HepG2 (cell line): ENCODE measurements around the gene PNO1. TPM values are rescaled to one million over a fixed set of nuclear protein-coding genes. Genes with fewer than 3 reads are reported as not detected.

ENCODE experiments used
- ATAC-seq: fragments of 200-7000 bp; cut with Tn5 transposase; 3 replicates; pipeline ENCODE4 v1.9.1; 2020; ENCODE audit warnings: mild to moderate bottlenecking, moderate library complexity
- BruUV-seq: library from RNA; stranded (reverse); fragments of 400-500 nt; replicated peaks from 2 replicates; lab custom pipeline; 2021; lab: Mats Ljungman, UMichigan
- CTCF ChIA-PET: fragments of 300-600 bp; formaldehyde crosslinking; extraction: SDS; loops from one replicate; lab custom pipeline; 2021; ENCODE audit warnings: low total read pairs, inconsistent platforms, low intra/inter-chr PET ratio; lab: Yijun Ruan, JAX
- POLR2A ChIA-PET: fragments of 350-600 bp; sonication (Branson Sonifier 250); formaldehyde crosslinking; loops from one replicate; lab custom pipeline; 2020; ENCODE audit warnings: antibody characterized with exemption, inconsistent platforms; lab: Yijun Ruan, JAX
- DNase-seq: peaks from one replicate; pipeline ENCODE4 v3.0.0-alpha.2; 2015; ENCODE audit warnings: low spot score
- FAIRE-seq: peaks from 3 replicates; lab custom pipeline; 2011; peaks lifted over from hg19 to GRCh38; lab: Jason Lieb, UNC
- H2AFZ ChIP-seq: one replicate; pipeline ENCODE4 v1.6.1; 2011; ENCODE audit warnings: low read length, inconsistent platforms
- H3K27ac ChIP-seq: fragments of 300-600 bp; 3 replicates; pipeline ENCODE4 v1.8.0; 2011; ENCODE audit warnings: mixed run types, mild to moderate bottlenecking, mixed read lengths, low read length, inconsistent platforms; ENCODE audit not compliant: insufficient read depth; ENCODE audit errors: extremely low read length
- H3K27me3 ChIP-seq, 2 experiments: fragments of 200-600 bp in 1 of 2; 2 replicates in 1 of 2; 3 replicates in 1 of 2; pipeline versions ENCODE4 v1.6.0 to v1.8.0; 2011; ENCODE audit warnings: low read length in 2 of 2, mild to moderate bottlenecking in 2 of 2, moderate library complexity in 2 of 2, inconsistent platforms in 1 of 2; ENCODE audit not compliant: insufficient read depth in 2 of 2, control insufficient read depth in 1 of 2
- H3K36me3 ChIP-seq, 2 experiments: fragments of 200-600 bp in 1 of 2; replicated peaks in 1 of 2; 2 replicates in 1 of 2; 3 replicates in 1 of 2; pipeline versions ENCODE4 v1.5.1 to v1.8.0; 2011; ENCODE audit warnings: low read length in 2 of 2, inconsistent platforms in 1 of 2; ENCODE audit not compliant: insufficient read depth in 2 of 2, control insufficient read depth in 1 of 2
- H3K4me1 ChIP-seq: 2 replicates; pipeline ENCODE4 v1.5.1; 2012; ENCODE audit warnings: low read length, inconsistent platforms; ENCODE audit not compliant: insufficient read depth
- H3K4me2 ChIP-seq: 2 replicates; pipeline ENCODE4 v1.6.0; 2011; ENCODE audit warnings: low read depth, low read length, inconsistent platforms
- H3K4me3 ChIP-seq, 3 experiments: fragments of 200-600 bp in 1 of 3; sonication (generic), shearing (Covaris generic) in 1 of 3; replicated peaks in 1 of 3; 2 replicates each; pipeline ENCODE4 v1.5.1; 2011 to 2016; ENCODE audit warnings: low read length in 3 of 3, inconsistent platforms in 2 of 3, low read depth in 2 of 3, mild to moderate bottlenecking in 2 of 3, control low read depth in 1 of 3, mixed read lengths in 1 of 3; ENCODE audit not compliant: insufficient read depth in 1 of 3
- H3K79me2 ChIP-seq: one replicate; pipeline ENCODE4 v1.6.1; 2011; ENCODE audit warnings: low read length, inconsistent platforms; ENCODE audit not compliant: insufficient read depth
- H3K9ac ChIP-seq: 2 replicates; pipeline ENCODE4 v1.6.0; 2011; ENCODE audit warnings: mild to moderate bottlenecking, low read depth, low read length, inconsistent platforms; ENCODE audit not compliant: insufficient read depth
- H3K9me3 ChIP-seq: 2 replicates; pipeline ENCODE4 v1.5.1; 2012; ENCODE audit warnings: mild to moderate bottlenecking, low read length
- H4K20me1 ChIP-seq: 2 replicates; pipeline ENCODE4 v1.6.0; 2011; ENCODE audit warnings: inconsistent platforms, mild to moderate bottlenecking, low read length, moderate library complexity; ENCODE audit not compliant: insufficient read depth
- AGO2 ChIP-seq: fragments of 200-400 bp; formaldehyde crosslinking; optimal IDR thresholded peaks from 2 replicates; pipeline ENCODE3; 2017; ENCODE audit warnings: mild to moderate bottlenecking, low read depth, low read length, moderate library complexity
- ASH2L ChIP-seq: fragments of 300-600, 200-600 bp; sonication (generic); IDR thresholded peaks from 2 replicates; pipeline ENCODE4 v1.7.0; 2017; ENCODE audit warnings: low read depth, mild to moderate bottlenecking, moderate library complexity, mixed read lengths, low read length; ENCODE audit not compliant: insufficient read length
- CHD4 ChIP-seq: fragments of 200-600 bp; sonication (generic); IDR thresholded peaks from 2 replicates; pipeline ENCODE4 v1.7.0; 2017; ENCODE audit warnings: mild to moderate bottlenecking, low read length, borderline replicate concordance
- KDM1A ChIP-seq: IDR thresholded peaks from 2 replicates; pipeline ENCODE4 v1.6.1; 2016; ENCODE audit warnings: missing compliant biosample characterization
- MAX ChIP-seq: IDR thresholded peaks from 2 replicates; pipeline ENCODE4 v1.6.1; 2012; ENCODE audit warnings: inconsistent platforms
- MEIS2 ChIP-seq: sonication (generic); formaldehyde crosslinking; IDR thresholded peaks from 2 replicates; pipeline ENCODE4 v1.9.0; 2021; ENCODE audit warnings: mild to moderate bottlenecking, missing genetic modification reagents
- NR2F2 ChIP-seq: IDR thresholded peaks from 2 replicates; pipeline ENCODE4 v1.6.1; 2012; ENCODE audit warnings: low read depth, inconsistent platforms, borderline replicate concordance
- TCF7L2 ChIP-seq: IDR thresholded peaks from 2 replicates; pipeline ENCODE4 v1.6.1; 2011; ENCODE audit warnings: mild to moderate bottlenecking, low read depth, low read length, moderate library complexity
- ZEB1 ChIP-seq: IDR thresholded peaks from 2 replicates; pipeline ENCODE4 v1.6.1; 2012; ENCODE audit warnings: mild to moderate bottlenecking, low read depth, inconsistent platforms; ENCODE audit not compliant: insufficient replicate concordance
- ZNF121 ChIP-seq: sonication (generic); formaldehyde crosslinking; IDR thresholded peaks from 2 replicates; pipeline ENCODE4 v1.5.0; 2020; ENCODE audit warnings: mild to moderate bottlenecking, missing genetic modification reagents
- ZNF20 ChIP-seq: sonication (generic); formaldehyde crosslinking; IDR thresholded peaks from 2 replicates; pipeline ENCODE4 v1.4.0; 2020; ENCODE audit warnings: mild to moderate bottlenecking, moderate library complexity, missing genetic modification reagents
- ZNF292 ChIP-seq: sonication (generic); formaldehyde crosslinking; IDR thresholded peaks from 2 replicates; pipeline ENCODE4 v1.8.1; 2022; ENCODE audit warnings: mild to moderate bottlenecking, low read depth, missing genetic modification reagents, borderline replicate concordance
- ZNF788 ChIP-seq: sonication (generic); formaldehyde crosslinking; IDR thresholded peaks from 2 replicates; pipeline ENCODE4 v1.5.0; 2020; ENCODE audit warnings: mild to moderate bottlenecking, missing genetic modification reagents, borderline replicate concordance
- ZNF878 ChIP-seq: sonication (generic); formaldehyde crosslinking; IDR thresholded peaks from 2 replicates; pipeline ENCODE4 v1.8.1; 2023; ENCODE audit warnings: mild to moderate bottlenecking, missing genetic modification reagents, moderate library complexity
- ZSCAN21 ChIP-seq: sonication (generic); formaldehyde crosslinking; IDR thresholded peaks from 2 replicates; pipeline ENCODE4 v1.8.0; 2022; ENCODE audit warnings: mild to moderate bottlenecking, missing genetic modification reagents, moderate library complexity, borderline replicate concordance
- WGBS: methylation state at CpG from one replicate; pipeline ENCODE4 v1.1.6; 2017; ENCODE audit warnings: low lambda C conversion rate; 5-methylcytosine and 5-hydroxymethylcytosine counted together
- in situ Hi-C: cut with HindIII; loops from 2 replicates; pipeline ENCODE4 v1.10.0; 2017; ENCODE audit warnings: low pct_unique_long_range_greater_than_20kb; ENCODE audit not compliant: extremely low pct_ligation_motif_present
- intact Hi-C: fragments of 100-400 bp; cut with micrococcal nuclease; formaldehyde crosslinking; loops from one replicate; pipeline ENCODE4 v1.10.0; 2022; ENCODE audit not compliant: unreplicated experiment
- polyA plus RNA-seq, 8 experiments: library from polyadenylated mRNA; depleted of rRNA in 3 of 8; stranded (reverse) in 7 of 8; unstranded in 1 of 8; fragments of >200 nt; fragmentation: Illumina TruSeq in 4 of 8; extraction: Trizol in 4 of 8; gene quantifications; 2 replicates each; pipeline versions ENCODE4 v1.2.1 to v1.2.3, GENCODE V29; 2011 to 2016; ENCODE audit warnings: low read depth in 4 of 8, missing spikeins in 1 of 8, mixed read lengths in 1 of 8; ENCODE audit not compliant: insufficient read depth in 1 of 8
- total RNA-seq, 5 experiments: library from RNA; depleted of rRNA; stranded (reverse); fragments of >200 nt; fragmentation: Illumina TruSeq; extraction: Trizol; gene quantifications; 2 replicates each; pipeline ENCODE4 v1.2.3, GENCODE V29; 2016; ENCODE audit warnings: low read depth in 1 of 5
- TF ChIP-seq, protein P1 (sequence below): sonication (generic); formaldehyde crosslinking; IDR thresholded peaks from 2 replicates; pipeline ENCODE4 v1.8.0; 2023; ENCODE audit warnings: mild to moderate bottlenecking, missing genetic modification reagents

Gene PNO1
- total and polyA plus RNA-seq, 2 of the 13 experiments (the other 11 are each of a cell fraction or from before 2014, with no cell fraction given), result 12.8 to 48.5 TPM

DNA sequence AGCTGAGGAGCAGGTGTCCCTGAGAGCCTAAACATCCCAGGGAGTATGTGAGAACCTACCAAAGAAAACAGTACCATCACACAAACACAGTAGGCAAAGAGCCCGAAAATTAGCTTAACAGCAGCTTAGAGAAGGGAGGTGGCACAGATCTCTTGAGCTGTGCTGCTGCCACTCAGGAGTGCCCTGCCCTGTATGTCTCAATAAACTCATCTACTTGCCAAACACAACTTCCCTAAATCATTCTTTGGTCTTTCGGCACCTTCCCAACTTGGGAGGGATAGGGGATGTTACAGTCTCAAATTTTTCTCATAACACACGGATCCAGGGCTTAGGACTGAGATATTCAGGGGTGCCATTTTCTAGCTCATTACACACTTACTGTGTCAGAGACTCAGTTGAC is 49.6 kb upstream of the PNO1 start:
- intact Hi-C loops (no loop called here), in situ Hi-C loops (no loop called here)
- Histone ChIP-seq H3K27me3 (no peaks in the 10 kb centered on the region), H3K9me3 (no peaks in the 10 kb centered on the region), H3K79me2 (no peaks in the 10 kb centered on the region), H3K4me2 (no peak overlapping the region), H3K4me3 (no peak overlapping the region), H3K4me1 (no peaks in the 10 kb centered on the region), H4K20me1 (no peaks in the 10 kb centered on the region), H3K27ac (no peak overlapping the region), H3K9ac (no peak overlapping the region), H3K36me3 (no peaks in the 10 kb centered on the region), H2AFZ (no peak overlapping the region)
- ChIA-PET CTCF (no interaction called here), POLR2A (no interaction called here)
- ATAC-seq (no peak), FAIRE-seq (no peak), DNase-seq (no peak)
- 29% methylated on average over 2 of the region's 3 CpGs for WGBS
- BruUV-seq, result no TSS peak
- no peak for TF ChIP-seq CHD4
- no peak for TF ChIP-seq ZNF878 (CRISPR knock-in tag)
- no peak for TF ChIP-seq TCF7L2
- TF ChIP-seq ZNF292 (CRISPR knock-in tag), result no peak
- TF ChIP-seq, protein P1, sequence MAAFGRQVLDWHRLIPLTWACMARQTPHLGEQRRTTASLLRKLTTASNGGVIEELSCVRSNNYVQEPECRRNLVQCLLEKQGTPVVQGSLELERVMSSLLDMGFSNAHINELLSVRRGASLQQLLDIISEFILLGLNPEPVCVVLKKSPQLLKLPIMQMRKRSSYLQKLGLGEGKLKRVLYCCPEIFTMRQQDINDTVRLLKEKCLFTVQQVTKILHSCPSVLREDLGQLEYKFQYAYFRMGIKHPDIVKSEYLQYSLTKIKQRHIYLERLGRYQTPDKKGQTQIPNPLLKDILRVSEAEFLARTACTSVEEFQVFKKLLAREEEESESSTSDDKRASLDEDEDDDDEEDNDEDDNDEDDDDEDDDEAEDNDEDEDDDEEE (CRISPR knock-in tag), result no peak
- TF ChIP-seq ZNF121, result no peak
- no peak for TF ChIP-seq MAX
- TF ChIP-seq ASH2L, result no peak
- TF ChIP-seq ZNF788 (CRISPR knock-in tag), result no peak
- TF ChIP-seq KDM1A, result no peak
- no peak for TF ChIP-seq ZEB1
- TF ChIP-seq AGO2, result no peak
- no peak for TF ChIP-seq MEIS2 (CRISPR knock-in tag)
- no peak for TF ChIP-seq ZSCAN21 (CRISPR knock-in tag)
- no peak for TF ChIP-seq NR2F2
- no peak for TF ChIP-seq ZNF20
